DMS79 (cell line): ENCODE measurements around the gene SETBP1.
"Not testable (repeated sequence)": the region's sequence is repeated elsewhere in the genome, so short reads cannot be mapped to it uniquely, and the experiment has no call there.

Experiments used
- DNase-seq: peaks from one replicate; lab custom pipeline; 2025; lab: John Stamatoyannopoulos, UW

SETBP1 gene

DNA sequence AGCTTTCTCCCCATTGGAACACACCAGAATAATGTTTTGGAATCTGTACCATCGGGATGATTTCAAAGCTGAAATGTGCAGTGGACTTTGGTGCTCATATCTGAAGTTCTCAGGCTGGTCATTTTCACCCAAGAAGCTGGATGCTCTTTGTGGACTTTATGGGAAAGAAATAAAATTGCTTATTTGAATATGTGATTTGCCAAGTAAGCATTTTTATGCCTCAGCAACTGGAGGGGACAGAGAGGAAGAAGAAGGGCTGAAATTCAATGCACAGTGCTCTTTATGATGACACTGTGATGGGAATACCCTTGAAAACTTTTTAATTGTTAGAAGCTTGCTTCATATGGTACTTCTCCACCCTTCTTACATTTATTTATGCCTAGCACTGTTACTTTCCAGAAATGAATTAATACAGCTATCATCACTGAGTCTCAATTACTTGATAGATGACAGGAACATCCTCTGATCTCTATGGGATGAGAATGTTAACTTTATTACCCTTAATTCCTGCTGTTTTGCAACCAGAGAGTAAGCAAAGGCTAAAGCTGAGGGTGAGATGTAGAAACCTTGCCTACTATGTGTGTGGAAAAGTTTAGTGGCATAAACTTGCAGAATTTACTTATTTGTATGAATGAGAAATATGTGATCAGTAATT is 23.6 kb downstream of the SETBP1 start:
- no peak for DNase-seq

DNA sequence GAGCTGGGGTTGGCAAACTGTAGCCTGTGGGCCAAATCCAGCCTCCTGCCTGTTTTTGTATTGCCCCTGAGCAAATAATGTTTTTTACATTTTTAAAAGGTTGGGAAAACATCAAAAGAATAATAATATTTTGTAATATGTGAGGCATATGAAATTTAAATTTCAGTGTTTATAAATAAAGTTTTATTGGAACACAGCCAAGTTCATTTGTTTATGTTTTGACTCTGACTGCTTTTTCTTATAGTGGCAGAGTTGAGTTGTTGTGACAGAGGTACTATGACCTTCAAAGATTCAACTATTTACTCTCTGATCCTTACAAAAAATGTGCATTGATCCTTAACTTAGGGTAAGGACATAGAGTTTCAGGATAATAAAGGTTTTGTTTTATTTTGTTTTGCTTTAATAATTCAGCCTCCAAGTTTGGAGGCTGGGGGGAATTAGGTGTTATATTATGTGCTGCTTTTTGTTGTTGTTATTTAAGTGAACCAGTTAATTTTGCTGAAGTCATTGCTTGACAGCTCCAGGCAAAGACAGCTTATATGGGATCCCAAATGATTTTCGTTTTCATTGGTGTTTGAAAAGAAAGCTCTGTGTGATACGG is 24.5 kb downstream of the SETBP1 start:
- no peak for DNase-seq

DNA sequence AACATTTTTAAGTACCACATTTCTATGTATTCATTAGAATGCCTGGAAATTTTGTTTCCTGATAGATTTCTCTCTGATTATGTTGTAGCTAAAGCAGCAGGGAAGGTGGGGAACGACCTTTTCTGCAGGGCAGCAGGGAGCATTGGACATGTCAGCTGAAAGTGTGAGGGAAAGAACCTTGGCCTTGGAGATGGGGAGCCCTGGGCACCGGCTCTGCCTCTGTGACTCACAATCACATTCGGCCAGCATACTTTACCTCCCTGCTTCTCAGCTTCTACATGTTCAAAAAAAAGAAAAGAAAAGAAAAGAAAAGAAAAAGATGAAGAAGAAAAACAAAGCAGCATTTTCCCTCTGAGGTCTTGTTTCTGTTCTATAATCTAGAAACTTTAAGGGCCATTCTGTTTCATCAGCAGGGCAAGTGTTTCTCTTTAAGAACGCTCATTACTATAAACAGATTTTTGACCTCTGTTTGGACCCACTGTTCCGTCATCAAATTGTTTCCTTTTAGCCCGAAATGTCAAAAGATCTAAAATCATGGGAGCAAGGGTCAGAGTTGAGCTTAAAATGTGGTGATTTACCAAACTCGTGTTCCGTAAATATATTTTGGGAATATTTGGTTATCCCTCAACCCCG is 27.9 kb downstream of the SETBP1 start:
- DNase-seq: no peak

DNA sequence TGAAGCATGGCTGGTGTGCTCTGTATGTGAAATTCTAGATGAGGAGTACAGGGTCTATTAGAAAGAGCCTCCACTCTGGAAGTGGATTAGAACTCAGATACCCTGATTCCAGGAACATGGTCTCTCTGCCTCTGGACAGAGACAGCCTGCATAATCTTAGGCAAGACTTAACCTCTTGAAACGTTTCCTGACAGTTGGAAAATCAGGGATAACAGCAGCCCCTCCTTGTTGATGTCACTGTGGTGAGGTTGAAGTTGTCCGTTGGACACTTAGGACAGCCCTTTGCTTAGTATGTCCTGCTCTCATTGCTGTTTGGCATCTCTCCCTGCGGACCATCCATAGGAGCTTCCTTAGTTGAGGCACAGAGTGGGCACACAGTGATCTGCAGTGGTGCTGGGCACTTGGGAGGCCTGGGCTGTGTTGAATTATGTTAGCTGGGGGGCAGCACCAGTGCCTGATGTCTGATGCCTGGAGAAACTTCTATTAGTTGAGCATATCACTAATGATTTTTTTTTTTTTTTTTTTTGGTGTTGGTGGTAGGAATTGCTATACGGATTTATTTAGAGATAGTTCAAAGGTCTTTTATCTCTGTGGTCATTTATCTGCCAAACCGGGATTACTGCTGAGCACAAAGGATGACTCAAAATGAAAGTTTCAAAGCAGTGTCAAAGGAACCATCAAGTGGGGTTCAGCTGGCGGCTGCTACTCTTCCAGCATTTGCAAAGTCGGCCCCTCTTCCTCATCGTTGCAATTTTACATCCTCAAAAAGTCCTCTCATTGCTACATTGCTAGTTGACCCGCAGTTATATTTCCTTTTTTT is 28.8 kb downstream of the SETBP1 start:
- no peak for DNase-seq

DNA sequence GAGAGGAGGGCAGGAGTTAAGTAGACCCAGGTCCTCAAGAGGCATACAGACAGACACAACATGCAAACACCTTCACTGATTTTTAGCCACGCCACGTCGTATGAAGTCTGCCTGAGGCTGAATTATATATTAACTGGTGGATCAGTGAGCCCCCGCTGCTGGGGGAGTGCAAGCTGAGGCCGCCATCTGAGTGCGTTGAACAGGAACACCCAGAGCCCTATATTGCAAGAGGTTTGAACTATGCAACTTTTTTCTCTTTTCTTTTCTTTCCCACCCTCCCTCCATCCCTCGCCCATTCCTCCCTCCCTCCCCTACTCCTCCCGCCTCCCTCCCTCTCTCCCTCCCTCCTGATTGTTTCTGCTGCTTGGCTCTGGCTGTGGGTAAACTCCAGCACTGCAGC is 30.2 kb downstream of the SETBP1 start:
- no peak for DNase-seq

DNA sequence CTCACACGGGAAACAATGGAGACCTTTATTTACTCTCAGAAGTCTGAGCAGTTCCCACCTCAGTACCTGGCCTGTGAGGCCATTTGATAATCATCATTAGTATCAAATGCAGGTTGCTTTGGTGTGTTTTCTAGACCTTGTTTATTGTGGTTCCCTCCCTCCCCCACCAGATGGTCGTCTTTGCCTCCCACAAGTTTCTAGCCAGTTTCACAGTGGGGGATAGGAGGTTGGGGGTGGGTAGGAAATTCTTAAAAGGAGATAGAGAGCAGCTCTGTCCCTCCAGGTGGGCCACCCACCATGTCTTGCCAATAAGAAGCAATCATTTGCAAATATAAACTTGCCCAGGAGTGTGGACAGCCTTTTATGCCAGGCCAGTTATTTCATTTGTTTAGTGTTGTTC is 31.3 kb downstream of the SETBP1 start:
- DNase-seq: no peak

DNA sequence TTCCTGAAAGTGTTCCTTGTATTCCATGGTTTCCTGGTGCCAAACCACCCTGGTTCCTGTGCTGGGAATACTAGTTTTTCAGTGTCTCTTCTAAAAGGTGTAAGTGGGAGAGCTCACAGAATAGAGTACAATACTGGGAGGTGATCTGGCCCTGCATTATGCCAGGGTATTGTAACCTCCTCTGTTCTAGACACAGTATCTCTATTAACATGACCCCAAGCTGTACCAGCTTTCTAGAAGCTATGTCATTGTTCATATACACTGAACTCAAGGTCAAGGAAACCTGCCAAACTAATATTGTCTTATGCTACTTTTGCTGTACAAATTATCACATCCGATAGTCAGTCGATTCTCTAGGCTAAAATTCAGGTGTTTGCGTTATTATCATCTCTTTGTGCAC is 32.7 kb downstream of the SETBP1 start:
- no peak for DNase-seq

DNA sequence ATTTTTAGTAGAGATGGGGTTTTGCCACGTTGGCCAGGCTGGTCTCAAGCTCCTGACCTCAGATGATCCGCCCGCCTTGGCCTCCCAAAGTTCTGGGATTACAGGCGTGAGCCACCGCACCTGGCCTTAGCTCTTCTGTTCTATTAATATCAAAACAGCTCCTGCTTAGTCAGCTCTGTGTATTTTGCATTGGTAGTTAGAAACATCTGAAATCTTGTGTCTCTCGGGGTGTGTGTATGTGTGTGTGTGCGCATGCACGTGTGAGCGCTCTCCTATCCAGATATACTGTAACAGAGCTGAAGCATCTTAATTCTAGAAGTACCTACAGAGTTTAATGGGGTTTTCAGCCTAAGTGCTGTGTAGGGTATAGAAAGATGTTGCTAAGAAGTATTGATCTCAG is 33.7 kb downstream of the SETBP1 start:
- no peak for DNase-seq

DNA sequence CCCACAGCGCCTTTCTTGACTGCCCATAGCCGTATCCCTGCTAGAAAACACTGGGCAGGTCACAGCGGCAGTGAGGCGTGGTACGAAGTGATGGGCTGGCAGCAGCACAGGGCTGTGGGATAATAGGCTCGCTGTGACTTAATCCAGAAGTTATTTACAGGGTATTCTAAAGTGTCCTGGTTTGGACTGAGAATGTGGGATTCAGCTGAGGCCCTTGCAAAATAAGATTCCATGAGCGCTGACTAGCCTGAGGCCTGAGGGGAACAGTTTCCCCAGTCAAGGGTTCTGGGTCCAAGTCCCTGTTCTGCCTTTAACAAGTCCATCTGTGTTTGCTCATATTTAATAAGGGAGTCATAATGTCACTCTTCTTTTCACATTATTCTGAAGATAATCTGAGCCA is 34.6 kb downstream of the SETBP1 start:
- no peak for DNase-seq

DNA sequence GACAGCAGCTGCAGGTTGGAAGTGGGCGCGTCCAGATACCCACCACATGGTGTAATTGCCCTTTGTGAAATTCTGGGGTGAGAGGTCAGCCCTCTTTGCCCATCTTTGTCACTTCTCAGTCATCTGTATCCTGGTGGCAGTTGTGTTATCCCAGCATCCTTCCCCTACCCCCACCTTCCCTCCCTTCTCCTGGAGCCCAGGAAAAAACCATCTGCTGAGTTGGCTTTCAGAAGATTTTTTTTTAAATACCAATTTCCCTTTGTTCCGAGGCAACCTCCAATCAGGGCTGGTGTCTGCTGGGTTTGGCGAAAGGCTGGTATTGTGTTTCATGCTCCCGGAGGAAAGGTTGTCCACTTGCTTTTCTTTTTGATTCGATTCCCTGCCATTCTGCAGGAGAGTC is 35.2 kb downstream of the SETBP1 start:
- no peak for DNase-seq

DNA sequence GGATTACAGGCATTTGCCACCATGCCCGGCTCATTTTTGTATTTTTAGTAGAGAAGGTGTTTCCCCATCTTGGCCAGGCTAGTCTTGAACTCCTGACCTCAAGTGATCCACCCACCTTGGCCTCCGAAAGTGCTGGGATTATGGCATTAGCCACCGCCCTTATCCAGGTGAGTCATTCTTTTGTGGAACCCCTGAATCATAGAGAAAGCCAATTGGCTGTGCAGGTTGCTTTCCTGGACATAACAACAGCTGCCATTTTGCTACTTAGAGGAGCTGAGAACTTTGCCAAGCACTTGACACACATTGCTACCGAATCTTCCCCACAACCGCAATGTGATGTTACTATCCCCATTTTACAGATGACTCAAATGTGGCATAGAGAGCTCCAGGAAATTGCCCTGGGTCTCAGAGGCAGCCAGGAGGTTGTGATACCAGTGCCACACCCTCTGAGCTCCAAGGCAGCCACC is 36.0 kb downstream of the SETBP1 start:
- DNase-seq: no peak

DNA sequence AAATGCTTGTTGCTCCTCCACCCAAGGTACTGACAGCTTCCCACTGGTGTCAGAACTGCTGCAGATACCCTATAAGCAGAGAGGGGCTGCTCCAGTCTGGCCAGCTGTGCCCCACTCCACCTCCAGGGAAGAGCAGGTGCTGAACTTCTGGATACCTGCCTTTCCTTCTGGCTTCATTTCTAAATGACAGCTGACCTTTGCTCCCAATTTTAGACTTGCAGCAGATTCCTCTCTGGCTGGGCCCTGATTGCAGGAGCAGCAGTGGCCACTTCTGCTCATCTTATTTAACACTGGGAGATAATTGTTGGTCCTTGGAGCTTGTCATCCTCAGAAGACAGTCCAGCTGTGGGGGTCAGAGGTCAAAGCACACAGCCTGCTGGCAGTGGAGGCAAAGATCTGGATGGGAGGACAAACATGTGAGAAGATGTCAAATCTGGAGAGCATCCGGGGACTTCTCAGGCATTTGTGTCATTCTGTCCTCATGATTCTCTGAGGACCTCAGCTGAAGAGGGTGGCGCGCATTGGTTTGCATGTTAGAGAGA is 38.9 kb downstream of the SETBP1 start:
- no peak for DNase-seq

DNA sequence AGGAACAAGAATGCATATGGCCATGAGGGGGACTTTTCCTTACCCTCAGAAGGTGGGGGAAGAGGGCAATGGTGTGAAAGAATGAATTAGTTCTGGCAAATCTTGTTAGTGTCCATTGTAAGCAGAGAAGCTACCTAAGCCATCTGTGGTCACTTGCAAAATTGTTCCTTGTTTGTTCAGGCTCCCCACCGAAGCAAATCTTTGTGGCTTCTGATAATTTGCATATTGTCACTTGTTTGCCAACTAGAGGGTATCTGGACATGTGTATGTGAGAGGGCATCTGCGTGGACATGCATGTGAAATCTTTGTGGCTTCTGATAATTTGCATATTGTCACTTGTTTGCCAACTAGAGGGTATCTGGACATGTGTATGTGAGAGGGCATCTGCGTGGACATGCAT is 41.1 kb downstream of the SETBP1 start:
- DNase-seq: not testable (repeated sequence)

DNA sequence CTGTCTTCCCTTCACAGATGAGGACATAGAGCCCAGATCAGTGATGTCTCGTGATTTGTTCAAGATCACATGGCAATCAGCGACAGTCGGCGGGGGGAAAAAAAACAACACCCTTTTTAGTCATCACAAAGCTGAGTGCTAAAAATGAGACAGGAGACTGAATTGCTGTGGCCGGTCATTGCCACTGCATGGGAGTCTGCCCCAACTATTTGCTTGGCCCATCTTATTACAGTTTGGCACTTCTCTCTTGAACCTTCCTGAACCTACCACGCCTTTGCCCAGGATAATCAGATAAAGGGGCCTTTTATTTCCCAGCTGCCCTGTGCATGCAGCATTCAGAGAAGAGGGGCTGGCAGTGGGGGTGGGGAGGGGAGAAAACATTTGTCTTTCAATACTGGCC is 42.7 kb downstream of the SETBP1 start:
- DNase-seq: no peak

DNA sequence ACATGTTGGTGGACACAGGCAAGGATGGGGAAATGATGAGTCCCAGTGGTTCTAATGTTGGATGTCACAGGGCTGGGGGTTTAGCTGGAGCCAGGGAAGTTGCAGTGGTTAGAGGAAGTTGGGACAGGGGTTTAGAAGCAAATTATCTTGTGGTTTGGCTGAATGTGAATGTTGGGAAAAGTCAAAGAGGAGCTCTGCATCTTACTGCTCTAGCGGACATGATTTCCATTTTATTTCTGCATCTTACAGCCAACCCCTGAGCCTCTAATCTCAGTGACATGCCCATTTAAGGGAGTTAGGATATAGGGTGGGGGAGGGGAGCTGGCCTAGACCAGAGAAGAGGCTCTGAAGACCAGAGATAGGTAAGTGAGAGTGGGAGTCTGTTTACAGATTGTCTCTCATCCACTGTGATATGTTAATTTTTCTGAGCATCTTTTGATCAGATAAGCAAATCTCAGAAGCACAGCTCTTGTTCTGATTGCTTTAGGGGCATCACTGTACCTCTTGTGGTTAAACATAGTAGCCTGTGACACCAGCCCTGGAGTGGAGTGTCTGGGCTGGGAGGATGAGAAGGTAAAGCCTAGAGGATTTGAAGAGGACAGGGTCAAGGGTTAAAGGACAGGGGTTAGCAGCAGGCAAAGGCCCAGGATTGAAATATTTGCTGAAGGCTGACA is 43.6 kb downstream of the SETBP1 start:
- no peak for DNase-seq

DNA sequence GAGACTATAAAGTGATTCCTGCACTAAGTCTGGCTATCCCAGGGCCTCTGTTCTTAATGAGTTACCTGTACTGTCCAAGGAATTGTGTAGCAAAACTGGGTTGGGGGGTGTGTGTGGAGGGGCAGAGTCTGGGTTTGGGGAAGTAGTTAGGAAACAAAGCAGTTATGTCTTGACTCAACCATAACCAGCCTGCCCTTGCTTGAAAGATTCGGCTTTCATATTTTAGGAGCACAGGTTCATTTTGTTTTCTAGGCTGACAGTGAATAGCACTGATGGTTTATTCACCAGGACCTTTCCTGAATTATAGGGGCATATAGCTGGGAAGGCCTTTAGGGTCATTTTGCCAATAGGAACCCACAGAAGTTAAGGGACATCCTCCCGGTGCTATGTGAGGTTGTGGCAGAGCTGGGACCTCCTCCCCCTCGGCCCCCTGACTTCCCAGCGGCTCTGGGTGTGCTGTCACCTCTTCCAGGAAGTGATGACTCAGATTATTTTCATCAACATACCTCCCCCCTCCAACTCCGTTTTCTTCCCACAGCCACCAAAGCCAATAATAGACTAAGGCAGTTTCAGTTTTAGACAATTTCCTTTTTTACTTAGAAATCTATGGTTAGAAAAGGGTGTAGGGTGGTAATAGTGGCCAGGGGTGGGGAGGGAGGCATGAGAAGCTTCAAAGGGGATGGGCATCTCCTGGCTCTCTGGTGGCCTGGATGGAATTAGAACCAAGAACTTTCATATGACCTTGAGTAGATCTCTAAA is 44.8 kb downstream of the SETBP1 start:
- DNase-seq: no peak

DNA sequence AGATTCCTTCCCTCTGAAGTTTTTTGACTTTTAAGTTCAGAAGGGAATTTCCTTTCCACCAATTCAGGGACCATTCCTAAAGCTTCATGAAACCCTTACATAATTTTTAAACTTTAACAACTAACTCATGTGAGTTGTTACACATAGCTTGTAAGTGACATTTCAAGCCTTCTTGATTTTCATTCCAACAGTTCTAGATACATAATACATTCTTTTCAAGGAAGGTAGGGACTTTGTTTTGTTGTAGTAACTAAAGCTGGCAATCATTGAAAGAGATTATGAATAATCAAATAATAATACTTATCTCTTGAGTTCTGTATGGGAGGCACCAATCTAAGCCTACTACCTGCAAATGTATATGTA is 45.4 kb downstream of the SETBP1 start:
- no peak for DNase-seq

DNA sequence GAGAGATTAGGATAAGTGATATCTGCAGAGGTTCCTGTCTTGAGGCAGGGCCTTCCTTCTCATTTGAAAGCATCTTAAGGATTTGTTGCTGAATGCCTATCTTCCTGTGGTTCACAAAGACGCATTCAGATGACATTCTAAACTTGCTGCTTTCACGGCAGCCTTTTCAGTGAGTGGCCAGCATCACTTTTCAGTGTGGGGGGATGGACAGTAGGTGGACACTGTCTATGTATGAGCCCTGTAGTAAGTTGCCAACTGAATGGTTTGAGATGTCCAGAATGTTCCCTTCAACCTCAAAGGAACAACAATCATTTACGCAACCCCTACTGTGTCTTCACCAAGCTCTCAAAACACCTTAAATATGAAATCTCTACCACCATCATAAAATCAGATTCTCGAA is 46.6 kb downstream of the SETBP1 start:
- DNase-seq: no peak

DNA sequence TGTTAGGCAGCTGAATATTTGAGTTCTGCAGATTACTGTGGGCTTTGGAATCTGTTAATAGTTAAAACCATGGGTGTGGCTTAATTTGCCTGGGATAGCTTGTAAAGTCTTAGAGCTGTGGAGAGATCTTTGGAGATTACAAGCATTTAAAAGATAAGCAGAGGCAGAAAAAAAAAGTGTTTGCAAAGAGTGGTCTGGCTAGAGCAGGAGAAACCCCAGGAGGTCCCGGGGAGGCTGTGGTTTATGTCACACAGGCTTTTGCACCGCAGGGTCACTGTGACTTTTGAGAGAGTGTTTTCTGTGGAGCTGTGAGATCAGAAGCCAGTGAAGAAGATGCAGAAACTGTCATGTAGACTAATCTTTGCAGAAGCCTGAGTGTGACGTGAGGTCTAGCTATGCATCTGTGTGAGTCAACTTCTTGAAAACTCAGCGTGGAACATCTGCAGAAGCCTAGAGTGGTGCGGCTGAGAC is 49.0 kb downstream of the SETBP1 start:
- no peak for DNase-seq

DNA sequence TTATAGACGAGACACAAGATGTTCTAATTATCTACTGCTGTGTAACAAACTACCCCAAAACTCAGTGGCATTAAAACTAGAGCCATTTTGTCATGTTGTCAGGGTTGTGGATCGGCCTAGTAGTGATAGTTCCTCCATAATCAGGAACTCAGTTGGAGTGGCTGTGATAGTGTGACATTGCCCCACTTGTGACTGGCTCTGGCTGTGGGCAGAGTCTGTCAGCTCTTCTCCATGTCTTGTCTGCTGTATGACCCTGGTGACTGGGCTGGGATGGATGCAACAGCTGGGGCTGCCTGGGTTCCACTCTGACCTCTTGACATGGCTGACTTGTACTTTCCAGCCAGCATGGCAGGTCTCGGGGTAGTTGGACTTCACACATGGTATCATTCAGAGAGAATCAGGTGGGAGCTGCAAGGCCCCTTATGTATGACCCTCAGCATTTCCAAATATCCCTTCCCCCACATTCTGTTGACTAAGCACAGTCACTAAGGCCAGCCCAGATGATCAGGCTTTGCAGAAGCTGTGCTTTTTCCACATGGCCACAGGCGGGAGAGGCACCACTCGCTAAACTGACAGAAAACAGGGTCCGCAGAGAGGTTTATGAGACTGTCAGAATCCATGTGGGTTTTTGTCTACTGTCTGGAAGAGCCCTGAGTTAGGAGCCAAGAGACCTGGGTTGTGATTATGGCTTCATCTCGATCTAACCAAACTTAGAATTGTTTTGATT is 50.3 kb downstream of the SETBP1 start:
- DNase-seq: no peak
